ENCODE data around the gene TMEM168. TPM values are rescaled to one million over a fixed set of nuclear protein-coding genes. Genes with fewer than 3 reads are reported as not detected.
A peak's percentile ranks its signal among the peaks of the same experiment; 100 is the strongest.

Gene TMEM168
- total RNA-seq, 1 donor from 2014 or later, result 23.9 TPM

DNA sequence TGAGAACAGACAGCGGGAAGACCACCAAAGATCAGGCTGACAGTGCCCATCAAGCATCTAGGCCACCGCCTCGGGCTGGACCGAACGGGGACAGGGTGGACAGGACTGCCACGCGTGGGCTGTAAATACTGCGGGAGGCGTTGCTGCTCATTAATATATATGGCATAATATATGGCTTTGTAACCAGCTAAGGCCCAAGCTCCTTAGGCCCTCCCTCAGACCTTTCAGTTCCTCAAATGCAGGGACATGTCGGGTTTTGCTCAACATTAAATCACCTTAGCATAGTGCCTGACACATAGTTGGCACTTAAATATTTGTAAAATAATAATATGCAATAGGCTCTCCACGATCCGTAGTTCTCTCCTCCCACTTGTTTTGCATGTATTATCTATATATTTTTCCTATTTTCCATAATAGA is 402 bp upstream of the TMEM168 start:
- H3K36me3 Mint-ChIP-seq (ENCODE audit: low read depth), result peaks cover 1% of the 10 kb centered on the region
- H3K27me3 Mint-ChIP-seq (ENCODE audit: low read depth), result no peaks in the 10 kb centered on the region
- H3K4me1 Mint-ChIP-seq (ENCODE audit: low read depth), result peaks cover 18% of the 10 kb centered on the region
- peak overlapping the region; percentile 79 for H3K4me3 Mint-ChIP-seq (ENCODE audit: unreplicated experiment)
- no peak for DNase-seq (ENCODE audit: low spot score)
- no peaks in the 10 kb centered on the region for H3K9me3 Mint-ChIP-seq (ENCODE audit: low read depth)
- peak overlapping the region; percentile 94 for H3K27ac Mint-ChIP-seq (ENCODE audit: unreplicated experiment)
- TF ChIP-seq, protein P1, sequence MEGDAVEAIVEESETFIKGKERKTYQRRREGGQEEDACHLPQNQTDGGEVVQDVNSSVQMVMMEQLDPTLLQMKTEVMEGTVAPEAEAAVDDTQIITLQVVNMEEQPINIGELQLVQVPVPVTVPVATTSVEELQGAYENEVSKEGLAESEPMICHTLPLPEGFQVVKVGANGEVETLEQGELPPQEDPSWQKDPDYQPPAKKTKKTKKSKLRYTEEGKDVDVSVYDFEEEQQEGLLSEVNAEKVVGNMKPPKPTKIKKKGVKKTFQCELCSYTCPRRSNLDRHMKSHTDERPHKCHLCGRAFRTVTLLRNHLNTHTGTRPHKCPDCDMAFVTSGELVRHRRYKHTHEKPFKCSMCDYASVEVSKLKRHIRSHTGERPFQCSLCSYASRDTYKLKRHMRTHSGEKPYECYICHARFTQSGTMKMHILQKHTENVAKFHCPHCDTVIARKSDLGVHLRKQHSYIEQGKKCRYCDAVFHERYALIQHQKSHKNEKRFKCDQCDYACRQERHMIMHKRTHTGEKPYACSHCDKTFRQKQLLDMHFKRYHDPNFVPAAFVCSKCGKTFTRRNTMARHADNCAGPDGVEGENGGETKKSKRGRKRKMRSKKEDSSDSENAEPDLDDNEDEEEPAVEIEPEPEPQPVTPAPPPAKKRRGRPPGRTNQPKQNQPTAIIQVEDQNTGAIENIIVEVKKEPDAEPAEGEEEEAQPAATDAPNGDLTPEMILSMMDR (IDR thresholded peaks at IDR 0.05), result no peak

- Mint-ChIP-seq H3K27me3 (ENCODE audit: low read depth) (no peaks in the 10 kb centered on the region), H3K36me3 (ENCODE audit: low read depth) (peaks cover 1% of the 10 kb centered on the region), H3K9me3 (ENCODE audit: low read depth) (no peaks in the 10 kb centered on the region), H3K27ac (ENCODE audit: unreplicated experiment) (peak overlapping the region; percentile 94), H3K4me3 (ENCODE audit: unreplicated experiment) (peak overlapping the region; percentile 79), H3K4me1 (ENCODE audit: low read depth) (peaks cover 18% of the 10 kb centered on the region)
- TF ChIP-seq, protein P1 (IDR thresholded peaks at IDR 0.05), result no peak
- DNase-seq (ENCODE audit: low spot score), result no peak
These were observed 758 bp downstream of the TMEM168 start for GRCh38 chr7:112789453-112789816.

- no peaks in the 10 kb centered on the region for H3K9me3 Mint-ChIP-seq (ENCODE audit: low read depth)
- H3K36me3 Mint-ChIP-seq (ENCODE audit: low read depth), result peaks cover 6% of the 10 kb centered on the region
- H3K27ac Mint-ChIP-seq (ENCODE audit: unreplicated experiment), result peak overlapping the region; percentile 94
- H3K4me3 Mint-ChIP-seq (ENCODE audit: unreplicated experiment), result peak overlapping the region; percentile 79
- DNase-seq (ENCODE audit: low spot score), result no peak
- TF ChIP-seq, protein P1 (IDR thresholded peaks at IDR 0.05), result no peak
- no peaks in the 10 kb centered on the region for H3K27me3 Mint-ChIP-seq (ENCODE audit: low read depth)
- H3K4me1 Mint-ChIP-seq (ENCODE audit: low read depth), result peaks cover 18% of the 10 kb centered on the region
These were observed 1.3 kb downstream of the TMEM168 start for GRCh38 chr7:112788778-112789343.

DNA sequence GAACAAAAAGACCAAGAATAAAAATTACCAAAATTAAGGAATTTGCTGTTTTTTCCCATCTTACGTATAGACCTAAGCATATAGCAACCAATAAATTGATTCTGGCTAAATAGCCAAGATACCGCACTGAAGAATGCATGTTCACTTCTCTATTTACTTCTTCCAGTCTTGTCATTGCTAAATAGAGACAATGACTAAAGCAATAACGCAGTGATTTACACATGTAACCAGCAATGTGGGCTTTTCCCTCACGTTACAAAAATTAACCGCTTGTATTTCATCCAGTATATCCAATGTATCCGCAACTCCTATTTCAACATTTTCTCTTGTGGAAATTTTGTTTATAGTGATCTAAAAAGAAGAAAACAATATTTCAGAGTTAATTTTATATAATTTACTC is 5.6 kb downstream of the TMEM168 start:
- Mint-ChIP-seq H3K9me3 (ENCODE audit: low read depth) (no peaks in the 10 kb centered on the region), H3K4me1 (ENCODE audit: low read depth) (peaks cover 18% of the 10 kb centered on the region), H3K27ac (ENCODE audit: unreplicated experiment) (no peak overlapping the region), H3K27me3 (ENCODE audit: low read depth) (no peaks in the 10 kb centered on the region), H3K36me3 (ENCODE audit: low read depth) (peaks cover 12% of the 10 kb centered on the region), H3K4me3 (ENCODE audit: unreplicated experiment) (no peak overlapping the region)
- TF ChIP-seq, protein P1 (IDR thresholded peaks at IDR 0.05), result no peak
- no peak for DNase-seq (ENCODE audit: low spot score)

- no peak for DNase-seq (ENCODE audit: low spot score)
- TF ChIP-seq, protein P1 (IDR thresholded peaks at IDR 0.05), result no peak
- Mint-ChIP-seq H3K27ac (ENCODE audit: unreplicated experiment) (no peak overlapping the region), H3K27me3 (ENCODE audit: low read depth) (no peaks in the 10 kb centered on the region), H3K36me3 (ENCODE audit: low read depth) (peaks cover 11% of the 10 kb centered on the region), H3K9me3 (ENCODE audit: low read depth) (peaks cover 2% of the 10 kb centered on the region), H3K4me3 (ENCODE audit: unreplicated experiment) (no peak overlapping the region), H3K4me1 (ENCODE audit: low read depth) (no peaks in the 10 kb centered on the region)
These were observed 7.7 kb downstream of the TMEM168 start for GRCh38 chr7:112782498-112782897.

All from chondrocyte (in vitro differentiated cells).